IPS-18a (cell line): ENCODE results near the gene IRS2.

Experiments used
- H3K27ac ChIP-seq: one replicate; pipeline ENCODE4 v1.5.1; 2013; ENCODE audit warnings: low read length
- H3K27me3 ChIP-seq: one replicate; pipeline ENCODE4 v1.6.1; 2013; ENCODE audit warnings: mild to moderate bottlenecking, low read length; ENCODE audit not compliant: control insufficient read depth, insufficient read depth
- H3K36me3 ChIP-seq: one replicate; pipeline ENCODE4 v1.6.1; 2013; ENCODE audit warnings: low read depth, low read length; ENCODE audit not compliant: control insufficient read depth
- H3K4me1 ChIP-seq: one replicate; pipeline ENCODE4 v1.6.1; 2013; ENCODE audit warnings: low read depth, low read length; ENCODE audit not compliant: control insufficient read depth
- H3K4me3 ChIP-seq: one replicate; pipeline ENCODE4 v1.5.1; 2013; ENCODE audit warnings: low read length
- H3K9ac ChIP-seq: one replicate; pipeline ENCODE4 v1.6.1; 2013; ENCODE audit warnings: mild to moderate bottlenecking, low read length, moderate library complexity
- H3K9me3 ChIP-seq: one replicate; pipeline ENCODE4 v1.6.1; 2013; ENCODE audit warnings: low read depth, low read length; ENCODE audit not compliant: control insufficient read depth

Gene IRS2

GRCh38 chr13:109722068-109722467, 64.3 kb downstream of the IRS2 start:
- H3K4me1 ChIP-seq, result peaks cover 2% of the 10 kb centered on the region
- H3K9me3 ChIP-seq, result no peaks in the 10 kb centered on the region
- H3K27me3 ChIP-seq, result no peaks in the 10 kb centered on the region
- no peak overlapping the region for H3K27ac ChIP-seq
- H3K9ac ChIP-seq, result no peak overlapping the region
- no peak overlapping the region for H3K4me3 ChIP-seq
- no peaks in the 10 kb centered on the region for H3K36me3 ChIP-seq

DNA sequence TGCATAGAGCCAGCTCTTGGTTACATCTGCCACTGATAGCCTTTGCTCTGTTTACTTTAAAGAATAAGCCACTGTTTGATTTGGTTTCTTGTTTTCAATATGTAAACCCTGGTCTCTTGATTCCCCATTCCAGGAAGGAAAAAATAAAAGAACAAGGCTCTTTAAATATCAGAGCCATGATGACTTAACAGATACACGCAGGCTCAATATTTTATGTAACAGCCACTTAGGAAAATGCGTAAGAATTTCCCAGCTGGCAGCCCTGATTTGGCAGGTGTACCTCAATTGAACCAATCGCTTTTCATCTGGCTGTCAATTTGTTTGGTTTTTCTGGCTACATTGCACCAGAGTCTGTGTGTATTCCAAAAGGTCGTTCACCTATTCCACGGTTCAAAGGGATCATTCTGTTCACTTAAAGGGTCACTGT, 65.6 kb downstream of the IRS2 start:
- Histone ChIP-seq H3K4me1 (peaks cover 2% of the 10 kb centered on the region), H3K36me3 (no peaks in the 10 kb centered on the region), H3K4me3 (no peak overlapping the region), H3K9me3 (no peaks in the 10 kb centered on the region), H3K9ac (no peak overlapping the region), H3K27ac (no peak overlapping the region), H3K27me3 (no peaks in the 10 kb centered on the region)

- no peaks in the 10 kb centered on the region for H3K36me3 ChIP-seq
These were observed 66.3 kb downstream of the IRS2 start for GRCh38 chr13:109719962-109720646.

DNA sequence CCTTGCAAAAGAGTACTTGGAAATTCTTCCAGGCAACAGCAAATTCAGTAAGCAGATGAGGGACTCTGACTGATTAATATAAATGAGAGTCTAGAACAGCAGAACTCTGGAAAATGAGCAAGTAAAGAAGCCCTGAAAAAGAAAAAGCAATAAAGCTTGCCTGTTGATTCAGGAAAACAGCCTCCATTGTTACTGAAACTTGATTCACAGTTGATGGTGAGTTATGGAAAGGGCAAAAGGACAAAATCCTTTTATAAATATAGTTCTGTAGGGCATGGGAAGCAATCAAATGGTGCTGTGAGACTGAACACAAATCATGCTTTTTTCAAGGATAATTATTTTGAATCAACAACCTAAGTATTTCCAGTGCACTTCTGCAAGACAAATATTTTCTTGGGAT, 67.7 kb downstream of the IRS2 start:
- no peak overlapping the region for H3K27ac ChIP-seq
- H3K9me3 ChIP-seq, result no peaks in the 10 kb centered on the region
- no peak overlapping the region for H3K4me3 ChIP-seq
- no peaks in the 10 kb centered on the region for H3K27me3 ChIP-seq
- no peaks in the 10 kb centered on the region for H3K36me3 ChIP-seq
- H3K4me1 ChIP-seq, result peaks cover 2% of the 10 kb centered on the region
- no peak overlapping the region for H3K9ac ChIP-seq

More at GRCh38 chr13:109719962-109720646, 66.3 kb downstream of the IRS2 start:
- Histone ChIP-seq H3K27me3 (no peaks in the 10 kb centered on the region), H3K4me1 (peaks cover 2% of the 10 kb centered on the region), H3K27ac (no peak overlapping the region), H3K9ac (no peak overlapping the region), H3K9me3 (no peaks in the 10 kb centered on the region), H3K4me3 (no peak overlapping the region)

GRCh38 chr13:109717686-109718085, 68.7 kb downstream of the IRS2 start:
- no peaks in the 10 kb centered on the region for H3K27me3 ChIP-seq
- no peaks in the 10 kb centered on the region for H3K36me3 ChIP-seq
- no peak overlapping the region for H3K9ac ChIP-seq
- no peak overlapping the region for H3K4me3 ChIP-seq
- H3K4me1 ChIP-seq, result peaks cover 2% of the 10 kb centered on the region
- H3K27ac ChIP-seq, result no peak overlapping the region
- H3K9me3 ChIP-seq, result no peaks in the 10 kb centered on the region

- no peak overlapping the region for H3K9ac ChIP-seq
These were observed 70.5 kb downstream of the IRS2 start for GRCh38 chr13:109715902-109716301.

DNA sequence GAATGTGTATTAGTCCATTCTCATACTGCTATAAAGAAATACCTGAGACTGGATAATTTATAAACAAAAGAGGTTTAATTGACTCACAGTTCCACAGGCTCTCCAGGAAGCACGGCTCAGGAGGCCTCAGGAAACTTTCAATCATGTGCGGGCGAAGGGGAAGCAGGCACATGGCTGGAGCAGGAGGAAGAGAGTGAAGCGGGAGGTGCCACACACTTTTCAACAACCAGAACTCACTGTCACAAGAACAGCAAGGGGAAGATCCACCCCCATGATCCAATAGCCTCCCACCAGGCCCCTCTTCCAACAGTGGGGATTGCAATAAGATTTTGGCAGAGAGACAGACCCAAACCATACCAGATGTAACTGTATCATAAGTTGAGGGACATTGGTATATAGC, 72.7 kb downstream of the IRS2 start:
- no peak overlapping the region for H3K27ac ChIP-seq
- no peaks in the 10 kb centered on the region for H3K36me3 ChIP-seq
- H3K9me3 ChIP-seq, result no peaks in the 10 kb centered on the region
- H3K4me3 ChIP-seq, result no peak overlapping the region
- no peaks in the 10 kb centered on the region for H3K27me3 ChIP-seq
- H3K4me1 ChIP-seq, result no peaks in the 10 kb centered on the region
- H3K9ac ChIP-seq, result no peak overlapping the region

More at GRCh38 chr13:109715902-109716301, 70.5 kb downstream of the IRS2 start:
- no peaks in the 10 kb centered on the region for H3K27me3 ChIP-seq
- no peaks in the 10 kb centered on the region for H3K4me1 ChIP-seq
- no peaks in the 10 kb centered on the region for H3K36me3 ChIP-seq
- no peaks in the 10 kb centered on the region for H3K9me3 ChIP-seq
- H3K27ac ChIP-seq, result no peak overlapping the region
- H3K4me3 ChIP-seq, result no peak overlapping the region

DNA sequence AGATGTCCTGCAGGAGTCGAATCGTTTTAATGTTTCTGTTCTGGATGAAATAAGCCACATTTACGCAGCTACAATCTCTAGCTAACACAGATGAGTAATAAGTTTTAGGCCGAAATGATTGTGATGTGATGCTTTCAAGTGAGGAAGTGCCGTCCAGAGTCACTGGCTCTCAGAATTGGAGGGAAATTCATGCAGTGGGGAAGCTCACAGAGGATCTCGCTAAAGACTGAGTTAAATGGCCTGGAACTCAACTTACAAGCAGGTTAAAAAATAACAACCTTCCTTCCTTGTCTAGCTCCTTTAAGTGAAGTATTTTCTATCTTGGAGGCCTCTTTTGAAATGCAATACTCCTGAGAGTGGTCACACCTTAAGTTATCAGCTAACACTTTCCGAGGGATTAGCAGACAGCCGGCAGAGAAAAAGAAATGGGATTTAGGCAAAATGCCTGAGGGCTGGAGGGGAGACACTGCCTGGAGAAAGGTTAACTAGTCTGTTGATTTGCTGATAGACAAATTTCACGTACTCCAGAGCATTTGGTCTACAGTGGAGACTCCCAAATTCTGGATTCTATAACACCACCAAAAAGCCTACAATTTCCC, 74.2 kb downstream of the IRS2 start:
- Histone ChIP-seq H3K4me1 (peaks cover under 1% of the 10 kb centered on the region), H3K9ac (no peak overlapping the region), H3K27me3 (no peaks in the 10 kb centered on the region), H3K36me3 (no peaks in the 10 kb centered on the region), H3K27ac (no peak overlapping the region), H3K9me3 (no peaks in the 10 kb centered on the region), H3K4me3 (no peak overlapping the region)

DNA sequence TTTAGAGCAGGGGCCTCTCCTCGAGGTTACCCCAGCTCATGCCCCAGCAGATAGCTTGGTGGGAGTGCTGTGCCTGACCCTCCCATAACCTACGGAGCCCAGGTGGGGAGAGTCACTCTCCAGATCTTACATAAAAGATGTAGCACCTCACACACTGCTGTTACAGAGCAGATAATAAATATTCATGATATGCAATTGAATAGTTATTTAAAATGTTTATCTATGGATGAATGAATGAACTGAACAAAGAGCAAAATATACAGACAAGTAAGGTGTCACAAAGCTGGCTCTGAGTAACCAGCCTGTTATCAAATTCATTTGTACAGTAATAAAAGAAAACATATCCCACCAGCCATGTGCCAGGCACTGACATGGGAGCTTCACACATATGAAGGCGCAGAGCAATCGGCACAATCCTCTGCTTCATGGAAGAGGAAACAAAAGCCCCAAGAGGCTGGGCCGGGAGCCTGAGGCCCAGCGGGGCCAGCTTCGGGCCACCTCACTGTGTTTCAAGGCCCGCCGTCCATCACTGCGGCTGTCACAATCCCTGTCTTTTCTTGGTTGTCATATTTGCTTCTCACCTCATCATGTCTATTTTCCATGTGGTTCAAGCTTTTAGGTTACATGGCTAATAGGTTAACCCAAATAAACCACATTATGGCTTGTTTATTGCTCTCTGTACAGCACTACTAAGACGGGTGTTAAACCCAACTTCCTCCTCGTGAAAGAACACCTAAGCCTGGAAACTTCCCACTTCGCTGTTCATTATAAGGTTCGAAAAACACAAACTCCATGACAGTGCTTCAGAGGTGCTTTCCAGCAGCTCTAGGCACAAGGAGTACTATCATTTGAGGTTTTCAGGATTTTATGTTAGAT, 78.4 kb downstream of the IRS2 start:
- no peak overlapping the region for H3K9ac ChIP-seq
- peaks cover 3% of the 10 kb centered on the region for H3K9me3 ChIP-seq
- no peaks in the 10 kb centered on the region for H3K27me3 ChIP-seq
- H3K4me1 ChIP-seq, result peaks cover 4% of the 10 kb centered on the region
- no peaks in the 10 kb centered on the region for H3K36me3 ChIP-seq
- no peak overlapping the region for H3K4me3 ChIP-seq
- no peak overlapping the region for H3K27ac ChIP-seq

GRCh38 chr13:109707044-109707741, 79.2 kb downstream of the IRS2 start:
- Histone ChIP-seq H3K9ac (no peak overlapping the region), H3K36me3 (no peaks in the 10 kb centered on the region), H3K27ac (no peak overlapping the region), H3K4me3 (no peak overlapping the region), H3K27me3 (no peaks in the 10 kb centered on the region), H3K9me3 (peaks cover 3% of the 10 kb centered on the region), H3K4me1 (peaks cover 4% of the 10 kb centered on the region)

DNA sequence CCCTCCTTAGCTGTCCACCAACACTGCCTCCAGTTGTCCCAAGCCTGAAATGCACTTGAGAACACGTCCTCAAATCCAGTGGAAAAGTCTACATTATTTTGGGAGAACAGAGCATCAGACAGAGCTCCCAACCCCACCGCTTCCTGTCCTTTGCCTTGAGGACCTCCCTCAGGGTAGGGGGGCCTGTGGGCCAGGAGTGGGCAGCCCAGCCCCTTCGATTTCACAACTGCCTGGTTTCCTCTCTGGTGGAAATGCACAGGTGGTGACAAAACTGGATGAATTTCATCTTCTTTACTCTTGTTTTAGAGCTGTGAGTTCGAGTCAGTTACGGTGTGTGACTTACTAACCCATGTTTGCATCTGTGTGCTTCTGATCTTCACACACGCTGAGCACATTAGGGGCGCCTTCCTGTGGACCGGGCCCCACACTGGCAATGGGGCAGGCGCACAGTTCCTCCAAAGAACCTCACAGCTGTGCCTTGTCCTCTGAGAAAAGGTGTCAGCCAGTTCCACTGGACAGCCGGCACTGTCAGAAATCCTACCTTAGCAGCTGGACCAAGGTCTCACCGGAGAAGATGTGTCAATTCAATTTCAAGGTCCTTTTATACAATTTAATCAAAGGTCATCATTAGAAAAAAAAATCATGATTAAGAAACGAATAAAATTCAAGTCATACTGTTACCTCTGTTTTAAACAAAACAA, 80.2 kb downstream of the IRS2 start:
- Histone ChIP-seq H3K27ac (no peak overlapping the region), H3K4me1 (peaks cover 4% of the 10 kb centered on the region)

More for the DNA sequence above, 80.2 kb downstream of the IRS2 start:
- no peaks in the 10 kb centered on the region for H3K36me3 ChIP-seq
- no peak overlapping the region for H3K4me3 ChIP-seq
- H3K9me3 ChIP-seq, result peaks cover 3% of the 10 kb centered on the region
- no peak overlapping the region for H3K9ac ChIP-seq
- H3K27me3 ChIP-seq, result no peaks in the 10 kb centered on the region
